ENCODE measurements around the gene SPRED2.

SPRED2 gene

GRCh38 chr2:65353046-65353445 is 79.4 kb downstream of the SPRED2 start:
- peak; percentile 37 for DNase-seq (ENCODE audit: extremely low spot score)
- CTCF ChIA-PET, result interaction anchor here (0.8 to 2.6 kb wide), 7 partner anchors 12 to 175 kb away, joined by 3 to 8 read pairs (median 3); no protein-coding TSS in a partner anchor
- TF ChIP-seq ARNT (IDR thresholded peaks at IDR 0.05) (no peak), FOXA1 (IDR thresholded peaks at IDR 0.05) (no peak), PKNOX1 (IDR thresholded peaks at IDR 0.05) (no peak), NFRKB (IDR thresholded peaks at IDR 0.05) (no peak), HDGF (IDR thresholded peaks at IDR 0.05; ENCODE audit: borderline replicate concordance) (no peak), SP1 (IDR thresholded peaks at IDR 0.05) (no peak), FOXM1 (IDR thresholded peaks at IDR 0.05; ENCODE audit: borderline replicate concordance) (no peak), CTBP1 (IDR thresholded peaks at IDR 0.05; ENCODE audit: borderline replicate concordance) (no peak), BHLHE40 (IDR thresholded peaks at IDR 0.05; ENCODE audit: borderline replicate concordance) (no peak), ELF4 (IDR thresholded peaks at IDR 0.05) (no peak), TARDBP (IDR thresholded peaks at IDR 0.05) (no peak), ZNF384 (IDR thresholded peaks at IDR 0.05) (no peak), SUZ12 (IDR thresholded peaks at IDR 0.05) (no peak), L3MBTL2 (conservative IDR thresholded peaks at IDR 0.05) (no peak), FOXK2 (IDR thresholded peaks at IDR 0.05) (no peak), LEF1 (IDR thresholded peaks at IDR 0.05; ENCODE audit: borderline replicate concordance) (no peak)
- POLR2A ChIA-PET, result interaction anchor here (0.9 to 1.3 kb wide), 2 partner anchors 77 to 83 kb away, joined by 3 to 4 read pairs; no protein-coding TSS in a partner anchor

GRCh38 chr2:65351948-65352595 is 80.3 kb downstream of the SPRED2 start:
- DNase-seq (ENCODE audit: extremely low spot score), result no peak
- ChIA-PET CTCF (interaction anchor here (0.8 to 2.6 kb wide), 8 partner anchors 10 to 174 kb away, joined by 3 to 8 read pairs (median 3); no protein-coding TSS in a partner anchor), POLR2A (interaction anchor here (0.9 to 1.3 kb wide), 3 partner anchors 76 to 125 kb away, joined by 3 to 4 read pairs (median 3); partner anchors contain the start of gene ACTR2)
- TF ChIP-seq SP1 (IDR thresholded peaks at IDR 0.05), result no peak
- TF ChIP-seq ARNT (IDR thresholded peaks at IDR 0.05), result no peak
- no peak for TF ChIP-seq BHLHE40 (IDR thresholded peaks at IDR 0.05; ENCODE audit: borderline replicate concordance)

GRCh38 chr2:65351234-65351947 is 81.0 kb downstream of the SPRED2 start:
- CTCF ChIA-PET, result interaction anchor here (0.6 to 1.3 kb wide), 3 partner anchors 10 to 202 kb away, joined by 3 to 6 read pairs (median 3); no protein-coding TSS in a partner anchor
- POLR2A ChIA-PET, result no interaction called here
- peak; percentile 31 for DNase-seq (ENCODE audit: extremely low spot score)
- TF ChIP-seq BHLHE40 (IDR thresholded peaks at IDR 0.05; ENCODE audit: borderline replicate concordance), result no peak
- no peak for TF ChIP-seq FOXA1 (IDR thresholded peaks at IDR 0.05)
- no peak for TF ChIP-seq CTBP1 (IDR thresholded peaks at IDR 0.05; ENCODE audit: borderline replicate concordance)
- no peak for TF ChIP-seq FOXM1 (IDR thresholded peaks at IDR 0.05; ENCODE audit: borderline replicate concordance)
- no peak for TF ChIP-seq HDGF (IDR thresholded peaks at IDR 0.05; ENCODE audit: borderline replicate concordance)
- no peak for TF ChIP-seq TARDBP (IDR thresholded peaks at IDR 0.05)

DNA sequence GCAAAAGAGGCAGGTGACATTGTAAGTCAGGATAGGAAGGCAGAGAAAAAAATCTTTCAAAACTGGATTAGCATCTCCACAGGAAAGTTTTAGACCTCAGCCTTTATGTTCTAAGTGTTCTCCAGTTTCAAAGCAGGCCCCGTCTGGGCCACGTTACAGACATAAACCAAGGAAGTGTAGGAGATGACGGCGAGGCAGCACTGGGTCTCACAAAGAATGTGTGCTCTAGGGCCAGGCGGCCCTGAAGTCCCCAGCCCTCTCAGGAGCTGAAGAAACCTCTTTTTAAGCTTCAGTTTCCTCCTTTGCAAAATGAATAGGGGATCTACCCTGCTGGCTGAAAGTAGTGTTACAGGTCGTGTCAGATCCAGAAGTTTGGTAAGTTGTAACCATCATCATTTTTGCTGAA is 81.7 kb downstream of the SPRED2 start:
- ChIA-PET CTCF (interaction anchor here (0.6 to 1.2 kb wide), 2 partner anchors 33 to 203 kb away, joined by 3 read pairs; no protein-coding TSS in a partner anchor), POLR2A (no interaction called here)
- peak; percentile 51 for DNase-seq (ENCODE audit: extremely low spot score)
- TF ChIP-seq NFRKB (IDR thresholded peaks at IDR 0.05) (no peak), PKNOX1 (IDR thresholded peaks at IDR 0.05) (no peak), CTBP1 (IDR thresholded peaks at IDR 0.05; ENCODE audit: borderline replicate concordance) (no peak), FOXA1 (IDR thresholded peaks at IDR 0.05) (no peak), LEF1 (IDR thresholded peaks at IDR 0.05; ENCODE audit: borderline replicate concordance) (no peak), FOXM1 (IDR thresholded peaks at IDR 0.05; ENCODE audit: borderline replicate concordance) (no peak), SUZ12 (IDR thresholded peaks at IDR 0.05) (no peak), ELF4 (IDR thresholded peaks at IDR 0.05) (no peak), TARDBP (IDR thresholded peaks at IDR 0.05) (no peak), ARNT (IDR thresholded peaks at IDR 0.05) (no peak), BHLHE40 (IDR thresholded peaks at IDR 0.05; ENCODE audit: borderline replicate concordance) (no peak), L3MBTL2 (conservative IDR thresholded peaks at IDR 0.05) (no peak), HDGF (IDR thresholded peaks at IDR 0.05; ENCODE audit: borderline replicate concordance) (no peak), ZNF384 (IDR thresholded peaks at IDR 0.05) (no peak), FOXK2 (IDR thresholded peaks at IDR 0.05) (no peak), SP1 (IDR thresholded peaks at IDR 0.05) (no peak)

- no peak for TF ChIP-seq CTBP1 (IDR thresholded peaks at IDR 0.05; ENCODE audit: borderline replicate concordance)
- no peak for TF ChIP-seq FOXM1 (IDR thresholded peaks at IDR 0.05; ENCODE audit: borderline replicate concordance)
- no peak for TF ChIP-seq FOXA1 (IDR thresholded peaks at IDR 0.05)
- no peak for TF ChIP-seq NFRKB (IDR thresholded peaks at IDR 0.05)
- no peak for TF ChIP-seq L3MBTL2 (conservative IDR thresholded peaks at IDR 0.05)
- no peak for TF ChIP-seq PKNOX1 (IDR thresholded peaks at IDR 0.05)
- no peak for TF ChIP-seq SP1 (IDR thresholded peaks at IDR 0.05)
- no peak for TF ChIP-seq ZNF384 (IDR thresholded peaks at IDR 0.05)
- TF ChIP-seq LEF1 (IDR thresholded peaks at IDR 0.05; ENCODE audit: borderline replicate concordance), result no peak
- no peak for TF ChIP-seq FOXK2 (IDR thresholded peaks at IDR 0.05)
- no peak for TF ChIP-seq BHLHE40 (IDR thresholded peaks at IDR 0.05; ENCODE audit: borderline replicate concordance)
- TF ChIP-seq ELF4 (IDR thresholded peaks at IDR 0.05), result no peak
- TF ChIP-seq SUZ12 (IDR thresholded peaks at IDR 0.05), result no peak
- no peak for TF ChIP-seq HDGF (IDR thresholded peaks at IDR 0.05; ENCODE audit: borderline replicate concordance)
- no peak for TF ChIP-seq ARNT (IDR thresholded peaks at IDR 0.05)
- TF ChIP-seq TARDBP (IDR thresholded peaks at IDR 0.05), result no peak
- ChIA-PET CTCF (interaction anchor here (0.6 kb wide), 1 partner anchor 53 kb away, joined by 3 read pairs; no protein-coding TSS in a partner anchor), POLR2A (interaction anchor here (1.0 kb wide), 1 partner anchor 123 kb away, joined by 5 read pairs; the partner anchor contains the start of gene ACTR2)
- DNase-seq (ENCODE audit: extremely low spot score), result peak; percentile 35
Measured at GRCh38 chr2:65349863-65350262, 82.5 kb downstream of the SPRED2 start.
